ENCODE results near the gene FCHSD2. TPM values are rescaled to one million over a fixed set of nuclear protein-coding genes. Genes with fewer than 3 reads are reported as not detected.

FCHSD2 gene
- polyA plus RNA-seq, 3 donors: 14.5 to 43.5 (median 16.6) TPM

- no peaks in the 10 kb centered on the region for H3K27me3 ChIP-seq (ENCODE audit: control insufficient read depth in 2 of 2, insufficient read depth in 2 of 2, low read length in 2 of 2)
- peaks cover 81% of the 10 kb centered on the region for H3K79me2 ChIP-seq (ENCODE audit: insufficient read depth, low read length)
- H3K9ac ChIP-seq (ENCODE audit: insufficient read depth, low read length, poor library complexity, severe bottlenecking): no peak overlapping the region
- TF ChIP-seq CTCF (IDR thresholded peaks at IDR 0.05): no peak
- peaks cover 2 to 11% of the 10 kb centered on the region in 2 donors for H3K36me3 ChIP-seq (replicated peaks in 1 of 2; ENCODE audit: control insufficient read depth in 1 of 2, insufficient read depth in 2 of 2, low read length in 2 of 2)
- Mint-ChIP-seq H3K4me1 (peaks cover 29% of the 10 kb centered on the region), H3K36me3 (peaks cover 25 to 27% of the 10 kb centered on the region in 2 donors), H3K27me3 (ENCODE audit: low read depth in 3 of 3) (no peaks in the 10 kb centered on the region), H3K27ac (no peak overlapping the region), H3K4me3 (no peak overlapping the region), H3K9me3 (peaks cover 28 to 44% (median 34%) of the 10 kb centered on the region in 7 donors)
- H3K27ac ChIP-seq (ENCODE audit: low read depth in 1 of 2, low read length in 2 of 2): no peak overlapping the region
- intact Hi-C loops (cut with micrococcal nuclease): loop anchor here in 1 of 2 donors (10.0 kb wide), 1 partner anchor 50 kb away; no protein-coding TSS in a partner anchor
- no peak for DNase-seq
- H3K4me1 ChIP-seq (ENCODE audit: control insufficient read depth in 1 of 2, insufficient read depth in 2 of 2, low read length in 2 of 2): peaks cover 30 to 31% of the 10 kb centered on the region in 2 donors
- no peak overlapping the region for H3K4me3 ChIP-seq (replicated peaks in 1 of 3; ENCODE audit: low read depth in 2 of 3, low read length in 3 of 3)
- peaks cover 15 to 18% of the 10 kb centered on the region in 2 donors for H3K9me3 ChIP-seq (replicated peaks in 1 of 2; ENCODE audit: control insufficient read depth in 1 of 2, insufficient read depth in 1 of 2, low read length in 2 of 2)
- no CpG with 5 or more reads among the region's 5 CpGs for WGBS (ENCODE audit: insufficient coverage)
- no peak overlapping the region for H3K4me2 ChIP-seq (replicated peaks; ENCODE audit: extremely low read depth, low read length, poor library complexity, severe bottlenecking)
- H4K20me1 ChIP-seq (ENCODE audit: insufficient read depth, low read length): peaks cover 6% of the 10 kb centered on the region
- no peak overlapping the region for H2AFZ ChIP-seq (ENCODE audit: insufficient read depth, low read depth, low read length, poor library complexity, severe bottlenecking)
Observed at GRCh38 chr11:73024639-73025038, 117.5 kb downstream of the FCHSD2 start.

- DNase-seq: no peak
- intact Hi-C loops (cut with micrococcal nuclease): loop anchor here in 1 of 2 donors (10.0 kb wide), 1 partner anchor 45 kb away; no protein-coding TSS in a partner anchor
- Histone ChIP-seq H3K4me1 (ENCODE audit: control insufficient read depth in 1 of 2, insufficient read depth in 2 of 2, low read length in 2 of 2) (no peaks in the 10 kb centered on the region), H3K9ac (ENCODE audit: insufficient read depth, low read length, poor library complexity, severe bottlenecking) (no peak overlapping the region), H4K20me1 (ENCODE audit: insufficient read depth, low read length) (peaks cover 9% of the 10 kb centered on the region), H3K4me2 (replicated peaks; ENCODE audit: extremely low read depth, low read length, poor library complexity, severe bottlenecking) (no peak overlapping the region), H3K36me3 (replicated peaks in 1 of 2; ENCODE audit: control insufficient read depth in 1 of 2, insufficient read depth in 2 of 2, low read length in 2 of 2) (peaks cover 2 to 12% of the 10 kb centered on the region in 2 donors), H3K79me2 (ENCODE audit: insufficient read depth, low read length) (peaks cover 75% of the 10 kb centered on the region), H3K9me3 (replicated peaks in 1 of 2; ENCODE audit: control insufficient read depth in 1 of 2, insufficient read depth in 1 of 2, low read length in 2 of 2) (peaks cover 0 to 6% of the 10 kb centered on the region in 2 donors), H3K27me3 (ENCODE audit: control insufficient read depth in 2 of 2, insufficient read depth in 2 of 2, low read length in 2 of 2) (no peaks in the 10 kb centered on the region), H3K27ac (ENCODE audit: low read depth in 1 of 2, low read length in 2 of 2) (no peak overlapping the region), H3K4me3 (replicated peaks in 1 of 3; ENCODE audit: low read depth in 2 of 3, low read length in 3 of 3) (no peak overlapping the region), H2AFZ (ENCODE audit: insufficient read depth, low read depth, low read length, poor library complexity, severe bottlenecking) (no peak overlapping the region)
- WGBS (ENCODE audit: insufficient coverage): no CpG with 5 or more reads among the region's 1 CpG
- no peak overlapping the region for H3K4me3 Mint-ChIP-seq
- no peak for TF ChIP-seq CTCF (IDR thresholded peaks at IDR 0.05)
- peaks cover 18 to 19% of the 10 kb centered on the region in 2 donors for H3K36me3 Mint-ChIP-seq
- H3K27me3 Mint-ChIP-seq (ENCODE audit: low read depth in 3 of 3): no peaks in the 10 kb centered on the region
- no peak overlapping the region for H3K27ac Mint-ChIP-seq
- peaks cover 4% of the 10 kb centered on the region for H3K4me1 Mint-ChIP-seq
- H3K9me3 Mint-ChIP-seq: peaks cover 8 to 16% (median 11%) of the 10 kb centered on the region in 7 donors
Observed at GRCh38 chr11:73019996-73020395, 122.1 kb downstream of the FCHSD2 start.

Data from CD14-positive monocyte (primary cell).